ENCODE measurements around the gene NUP210.

- no peak for TF ChIP-seq CTCF (IDR thresholded peaks at IDR 0.05; ENCODE audit: poor library complexity)
- TF ChIP-seq EZH2 (IDR thresholded peaks at IDR 0.05; ENCODE audit: borderline replicate concordance), result no peak
These were observed 151.1 kb downstream of the NUP210 start for GRCh38 chr3:13268961-13269441.
